Endothelial cell of umbilical vein (primary cell): ENCODE data around the gene CNOT4. TPM values are rescaled to one million over a fixed set of nuclear protein-coding genes. Genes with fewer than 3 reads are reported as not detected.

ENCODE experiments used
- BruUV-seq: library from RNA; stranded (reverse); fragments of 400-500 nt; replicated peaks from 2 replicates; lab custom pipeline; 2021; lab: Mats Ljungman, UMichigan
- CTCF ChIA-PET: fragments of 300-600, 350-600 bp; sonication (Branson Sonifier 250); formaldehyde crosslinking; loops from one replicate; lab custom pipeline; 2021; ENCODE audit warnings: antibody characterized with exemption, inconsistent platforms; lab: Charles Lee
- POLR2A ChIA-PET: fragments of 300-600, 350-600 bp; sonication (Branson Sonifier 250); formaldehyde crosslinking; loops from one replicate; lab custom pipeline; 2021; ENCODE audit warnings: antibody characterized with exemption, inconsistent platforms; lab: Charles Lee
- DNase-seq: peaks from one replicate; pipeline ENCODE4 v3.0.0-alpha.2; 2011; ENCODE audit warnings: low read depth, low spot score
- FAIRE-seq: peaks from 2 replicates; lab custom pipeline; 2011; peaks lifted over from hg19 to GRCh38; lab: Jason Lieb, UNC
- H2AFZ ChIP-seq: 2 replicates; pipeline ENCODE4 v1.6.0; 2012; ENCODE audit warnings: low read depth, low read length, control low read depth, inconsistent platforms
- H3K27ac ChIP-seq: 2 replicates; pipeline ENCODE4 v1.5.1; 2011; ENCODE audit warnings: low read depth, mild to moderate bottlenecking, control low read depth, low read length, moderate library complexity; ENCODE audit not compliant: insufficient read depth
- H3K27me3 ChIP-seq, 2 experiments: 2 replicates each; pipeline versions ENCODE4 v1.6.0 to v1.6.1; 2011; ENCODE audit warnings: low read length in 2 of 2, mixed read lengths in 1 of 2; ENCODE audit not compliant: control insufficient read depth in 2 of 2, insufficient read depth in 2 of 2
- H3K36me3 ChIP-seq, 2 experiments: 2 replicates in 1 of 2; 3 replicates in 1 of 2; pipeline ENCODE4 v1.5.1; 2011; ENCODE audit warnings: low read length in 2 of 2, mild to moderate bottlenecking in 1 of 2, moderate library complexity in 1 of 2; ENCODE audit not compliant: control insufficient read depth in 2 of 2, insufficient read depth in 2 of 2; ENCODE audit errors: extremely low read depth in 1 of 2
- H3K4me1 ChIP-seq: 3 replicates; pipeline ENCODE4 v1.5.1; 2011; ENCODE audit warnings: mild to moderate bottlenecking, low read length; ENCODE audit not compliant: control insufficient read depth, insufficient read depth; ENCODE audit errors: extremely low read depth
- H3K4me2 ChIP-seq: 2 replicates; pipeline ENCODE4 v1.6.1; 2011; ENCODE audit warnings: low read length, control low read depth, mixed read lengths; ENCODE audit not compliant: insufficient read depth
- H3K4me3 ChIP-seq, 3 experiments: fragments of 200-600 bp in 1 of 3; sonication (generic), shearing (Covaris generic) in 1 of 3; replicated peaks in 1 of 3; 2 replicates each; pipeline ENCODE4 v1.5.1; 2011 to 2016; ENCODE audit warnings: control low read depth in 3 of 3, low read length in 3 of 3, mild to moderate bottlenecking in 2 of 3, inconsistent platforms in 1 of 3, low read depth in 1 of 3, moderate library complexity in 1 of 3; ENCODE audit not compliant: insufficient read depth in 1 of 3
- H3K79me2 ChIP-seq: 2 replicates; pipeline ENCODE4 v1.6.0; 2012; ENCODE audit warnings: low read length, inconsistent platforms; ENCODE audit not compliant: control insufficient read depth, insufficient read depth
- H3K9ac ChIP-seq: replicated peaks from 2 replicates; pipeline ENCODE3; 2011; ENCODE audit warnings: low read length, control low read depth; ENCODE audit not compliant: insufficient read depth; ENCODE audit errors: extremely low read depth
- H3K9me1 ChIP-seq: replicated peaks from 3 replicates; pipeline ENCODE4 v1.6.0; 2011; ENCODE audit warnings: mild to moderate bottlenecking, low read length; ENCODE audit not compliant: control insufficient read depth, insufficient read depth; ENCODE audit errors: extremely low read depth
- H3K9me3 ChIP-seq: replicated peaks from 2 replicates; pipeline ENCODE4 v1.5.1; 2012; ENCODE audit warnings: low read length, inconsistent platforms; ENCODE audit not compliant: control insufficient read depth, insufficient read depth
- H4K20me1 ChIP-seq: replicated peaks from 2 replicates; pipeline ENCODE3; 2011; ENCODE audit warnings: mild to moderate bottlenecking, low read length; ENCODE audit not compliant: control insufficient read depth, insufficient read depth; ENCODE audit errors: extremely low read depth
- EZH2 ChIP-seq: IDR thresholded peaks from 2 replicates; pipeline ENCODE4 v1.6.1; 2012; ENCODE audit warnings: borderline replicate concordance, low read depth, mild to moderate bottlenecking, moderate library complexity, low read length, inconsistent platforms; ENCODE audit not compliant: severe bottlenecking
- FOS ChIP-seq: IDR thresholded peaks from 2 replicates; pipeline ENCODE4 v1.6.1; 2011; ENCODE audit warnings: mild to moderate bottlenecking, low read length, moderate library complexity, borderline replicate concordance; ENCODE audit not compliant: insufficient read depth
- JUN ChIP-seq: IDR thresholded peaks from 2 replicates; pipeline ENCODE4 v1.6.1; 2011; ENCODE audit warnings: borderline replicate concordance, low read depth; ENCODE audit not compliant: insufficient read length, insufficient read depth
- MYC ChIP-seq: IDR thresholded peaks from one replicate; pipeline ENCODE4 v1.6.1; 2011; ENCODE audit warnings: mild to moderate bottlenecking, low read depth, low read length
- POLR2A ChIP-seq: IDR thresholded peaks from 2 replicates; pipeline ENCODE4 v1.6.1; 2012; ENCODE audit warnings: low read depth, mild to moderate bottlenecking, control low read depth, low read length
- POLR2AphosphoS5 ChIP-seq: IDR thresholded peaks from 2 replicates; pipeline ENCODE4 v1.6.1; 2012; ENCODE audit warnings: low read depth, mild to moderate bottlenecking, control low read depth, low read length, moderate library complexity; ENCODE audit not compliant: insufficient read depth
- dilution Hi-C: fragments of 300-500 bp; cut with MboI; formaldehyde crosslinking; loops from one replicate; pipeline ENCODE4 v1.15.0; 2019; ENCODE audit warnings: low sequenced_read_pairs; ENCODE audit not compliant: extremely low pct_ligation_motif_present
- intact Hi-C: fragments of 100-400 bp; cut with micrococcal nuclease; formaldehyde crosslinking; loops from one replicate; pipeline ENCODE4 v1.10.0; 2022
- polyA plus RNA-seq, 4 experiments: library from polyadenylated mRNA; depleted of rRNA in 3 of 4; stranded (reverse) in 3 of 4; unstranded in 1 of 4; fragments of >200 nt; gene quantifications; 2 replicates each; pipeline versions ENCODE4 v1.2.1 to v1.2.3, GENCODE V29; 2011 to 2012; ENCODE audit warnings: missing spikeins in 1 of 4
- total RNA-seq: library from RNA; stranded (reverse); gene quantifications from 2 replicates; pipeline ENCODE4 v1.2.3, GENCODE V29; 2021
- TF ChIP-seq, protein P1 (sequence below), 2 donors: IDR thresholded peaks; 1 replicate in 1 of 2; 2 replicates in 1 of 2; pipeline ENCODE4 v1.5.1; 2011; ENCODE audit warnings: low read length in 2 of 2, mild to moderate bottlenecking in 2 of 2, moderate library complexity in 2 of 2, control low read depth in 1 of 2, inconsistent platforms in 1 of 2, low read depth in 1 of 2; ENCODE audit not compliant: insufficient read depth in 1 of 2; ENCODE audit errors: extremely low read depth in 1 of 2
- TF ChIP-seq, protein P2 (sequence below): IDR thresholded peaks from 2 replicates; pipeline ENCODE4 v1.6.1; 2011; ENCODE audit not compliant: insufficient read depth, insufficient read length

The CNOT4 gene
- total and polyA plus RNA-seq, 2 donors (not counting 3 experiments of a cell fraction or from before 2014, with no cell fraction given) = 10.3 to 21.7 TPM

DNA sequence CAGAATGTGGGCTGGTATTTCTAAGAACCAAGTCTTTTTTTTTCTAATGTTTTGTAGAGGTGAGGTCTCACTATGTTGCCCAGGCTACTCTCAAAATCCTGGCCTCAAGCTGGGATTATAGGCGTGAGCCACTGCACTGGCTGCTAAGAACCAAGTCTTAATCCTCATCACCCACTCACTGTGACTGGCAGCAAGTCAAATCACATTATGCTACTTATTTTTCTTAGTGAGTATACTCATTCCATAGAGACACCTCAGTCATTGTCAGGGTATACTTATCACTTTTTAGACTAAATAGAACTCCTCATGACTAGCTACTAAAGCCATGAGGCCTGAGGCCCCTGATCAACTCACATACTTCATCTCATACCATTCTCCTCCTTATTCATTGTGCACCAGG lies 160.2 kb downstream of the CNOT4 start:
- no peaks in the 10 kb centered on the region for H4K20me1 ChIP-seq
- CTCF ChIA-PET = interaction anchor here (1.0 kb wide), 1 partner anchor 31 kb away, joined by 3 read pairs; no protein-coding TSS in a partner anchor
- FAIRE-seq (no peak), DNase-seq (no peak)
- no peak overlapping the region for H3K4me2 ChIP-seq
- intact Hi-C loops = no loop called here
- no peak overlapping the region for H3K4me3 ChIP-seq
- no peaks in the 10 kb centered on the region for H3K79me2 ChIP-seq
- H3K27ac ChIP-seq = no peak overlapping the region
- dilution Hi-C loops = no loop called here
- no peaks in the 10 kb centered on the region for H3K36me3 ChIP-seq
- no peaks in the 10 kb centered on the region for H3K9me3 ChIP-seq
- TF ChIP-seq MYC = no peak
- no peaks in the 10 kb centered on the region for H3K4me1 ChIP-seq
- peaks cover 0 to 5% of the 10 kb centered on the region in 2 experiments for H3K27me3 ChIP-seq
- POLR2A ChIA-PET = no interaction called here
- BruUV-seq = no TSS peak
- no peak overlapping the region for H2AFZ ChIP-seq
- H3K9ac ChIP-seq = no peak overlapping the region
- H3K9me1 ChIP-seq = no peaks in the 10 kb centered on the region

DNA sequence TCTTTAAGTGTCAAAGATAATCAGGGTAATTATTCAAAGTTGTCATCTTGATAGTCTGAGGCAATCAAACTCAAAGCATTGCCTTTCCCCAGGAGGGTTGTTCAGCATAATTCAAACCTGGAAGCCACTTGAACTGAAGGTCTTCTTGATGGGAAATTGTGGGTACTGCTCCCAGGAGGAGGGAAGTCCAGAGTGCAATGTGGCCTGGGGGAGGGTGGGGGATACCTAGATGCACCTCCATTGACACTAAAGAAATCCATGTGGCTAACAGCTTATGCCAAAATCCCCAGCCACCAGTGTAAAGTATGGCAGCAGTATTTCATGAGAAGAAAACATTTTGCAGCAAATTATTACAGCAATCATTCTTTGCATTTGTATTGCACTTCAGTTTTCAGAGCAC lies 161.4 kb downstream of the CNOT4 start:
- Histone ChIP-seq H3K4me3 (no peak overlapping the region), H3K4me1 (no peaks in the 10 kb centered on the region), H2AFZ (no peak overlapping the region), H3K27me3 (peaks cover 0 to 5% of the 10 kb centered on the region in 2 experiments), H4K20me1 (no peaks in the 10 kb centered on the region), H3K36me3 (no peaks in the 10 kb centered on the region), H3K4me2 (no peak overlapping the region), H3K27ac (no peak overlapping the region), H3K9me1 (no peaks in the 10 kb centered on the region), H3K9me3 (no peaks in the 10 kb centered on the region), H3K79me2 (no peaks in the 10 kb centered on the region), H3K9ac (no peak overlapping the region)
- no peak for TF ChIP-seq POLR2AphosphoS5
- TF ChIP-seq JUN = no peak
- TF ChIP-seq, protein P1, sequence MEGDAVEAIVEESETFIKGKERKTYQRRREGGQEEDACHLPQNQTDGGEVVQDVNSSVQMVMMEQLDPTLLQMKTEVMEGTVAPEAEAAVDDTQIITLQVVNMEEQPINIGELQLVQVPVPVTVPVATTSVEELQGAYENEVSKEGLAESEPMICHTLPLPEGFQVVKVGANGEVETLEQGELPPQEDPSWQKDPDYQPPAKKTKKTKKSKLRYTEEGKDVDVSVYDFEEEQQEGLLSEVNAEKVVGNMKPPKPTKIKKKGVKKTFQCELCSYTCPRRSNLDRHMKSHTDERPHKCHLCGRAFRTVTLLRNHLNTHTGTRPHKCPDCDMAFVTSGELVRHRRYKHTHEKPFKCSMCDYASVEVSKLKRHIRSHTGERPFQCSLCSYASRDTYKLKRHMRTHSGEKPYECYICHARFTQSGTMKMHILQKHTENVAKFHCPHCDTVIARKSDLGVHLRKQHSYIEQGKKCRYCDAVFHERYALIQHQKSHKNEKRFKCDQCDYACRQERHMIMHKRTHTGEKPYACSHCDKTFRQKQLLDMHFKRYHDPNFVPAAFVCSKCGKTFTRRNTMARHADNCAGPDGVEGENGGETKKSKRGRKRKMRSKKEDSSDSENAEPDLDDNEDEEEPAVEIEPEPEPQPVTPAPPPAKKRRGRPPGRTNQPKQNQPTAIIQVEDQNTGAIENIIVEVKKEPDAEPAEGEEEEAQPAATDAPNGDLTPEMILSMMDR (IDR thresholded peaks at IDR 0.05; ENCODE audit: extremely low read depth in 1 of 2, insufficient read depth in 1 of 2, low read depth in 1 of 2, low read length in 2 of 2) = no peak
- TF ChIP-seq MYC = no peak
- no peak for TF ChIP-seq EZH2
- TF ChIP-seq, protein P2, sequence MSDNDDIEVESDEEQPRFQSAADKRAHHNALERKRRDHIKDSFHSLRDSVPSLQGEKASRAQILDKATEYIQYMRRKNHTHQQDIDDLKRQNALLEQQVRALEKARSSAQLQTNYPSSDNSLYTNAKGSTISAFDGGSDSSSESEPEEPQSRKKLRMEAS = no peak
- no peak for TF ChIP-seq FOS
- TF ChIP-seq POLR2A = no peak
- intact Hi-C loops (no loop called here), dilution Hi-C loops (no loop called here)
- ChIA-PET CTCF (no interaction called here), POLR2A (no interaction called here)
- BruUV-seq = no TSS peak
- DNase-seq (no peak), FAIRE-seq (no peak)
